WERI-Rb-1 (cell line): ENCODE results near the gene TNFRSF17.

Experiments
- DNase-seq: peaks from one replicate; pipeline ENCODE4 v3.0.0-alpha.2; 2020
- H3K27ac ChIP-seq: fragments of 250-450 bp; sonication (Bioruptor Pico); 2 replicates; pipeline ENCODE4 v1.5.1; 2020; ENCODE audit warnings: mild to moderate bottlenecking, moderate library complexity
- H3K27me3 ChIP-seq: fragments of 250-450 bp; sonication (Bioruptor Pico); 2 replicates; pipeline ENCODE4 v1.5.1; 2021; ENCODE audit warnings: mild to moderate bottlenecking, low read depth, moderate library complexity; ENCODE audit not compliant: insufficient read depth, severe bottlenecking
- H3K36me3 ChIP-seq: fragments of 250-450 bp; sonication (Bioruptor Pico); 2 replicates; pipeline ENCODE4 v1.5.1; 2020; ENCODE audit warnings: mild to moderate bottlenecking, moderate library complexity
- H3K4me3 ChIP-seq: 2 replicates; pipeline ENCODE4 v1.5.1; 2011; ENCODE audit warnings: low read depth, mild to moderate bottlenecking, control low read depth, low read length
- H3K9me3 ChIP-seq: fragments of 250-450 bp; sonication (Bioruptor Pico); 2 replicates; pipeline ENCODE4 v1.5.1; 2021; ENCODE audit warnings: mild to moderate bottlenecking, moderate library complexity; ENCODE audit not compliant: severe bottlenecking
- TF ChIP-seq, protein P1 (sequence below): IDR thresholded peaks from 2 replicates; pipeline ENCODE4 v1.5.1; 2011; ENCODE audit warnings: low read depth, mild to moderate bottlenecking, control low read depth, inconsistent platforms, low read length

The TNFRSF17 gene

DNA sequence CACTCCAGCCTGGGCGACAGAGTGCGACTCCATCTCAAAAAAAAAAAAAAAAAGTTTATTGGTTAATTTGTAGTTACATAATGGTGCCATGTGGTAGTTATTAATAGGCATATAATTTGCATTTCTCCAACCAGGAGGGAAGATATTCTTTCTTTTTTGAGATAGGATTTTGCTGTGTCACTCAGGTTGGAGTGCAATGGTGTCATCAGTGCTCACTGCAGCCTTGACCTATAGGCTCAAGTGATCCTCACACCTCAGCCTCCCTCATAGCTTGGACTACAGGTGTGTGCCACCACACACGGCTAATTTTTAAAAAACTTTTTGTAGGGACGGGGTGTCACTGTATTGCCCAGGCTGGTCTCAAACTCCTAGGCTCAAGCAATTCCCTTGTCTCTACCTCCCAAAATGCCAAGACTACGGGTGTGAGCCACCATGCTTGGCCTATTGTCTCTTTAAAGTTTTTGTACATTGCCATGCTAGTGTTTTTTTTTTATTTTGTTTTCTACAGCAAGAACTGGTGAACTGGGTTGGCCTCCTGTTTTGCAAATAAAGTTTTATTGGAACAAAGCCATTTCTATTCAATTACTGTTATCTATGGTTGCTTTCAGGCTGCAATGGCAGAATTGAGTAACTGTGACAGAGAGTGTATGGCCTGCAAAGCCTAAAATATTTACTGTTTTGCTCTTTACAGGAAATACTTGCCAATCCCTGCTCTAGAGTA, 23.4 kb downstream of the TNFRSF17 start:
- TF ChIP-seq, protein P1, sequence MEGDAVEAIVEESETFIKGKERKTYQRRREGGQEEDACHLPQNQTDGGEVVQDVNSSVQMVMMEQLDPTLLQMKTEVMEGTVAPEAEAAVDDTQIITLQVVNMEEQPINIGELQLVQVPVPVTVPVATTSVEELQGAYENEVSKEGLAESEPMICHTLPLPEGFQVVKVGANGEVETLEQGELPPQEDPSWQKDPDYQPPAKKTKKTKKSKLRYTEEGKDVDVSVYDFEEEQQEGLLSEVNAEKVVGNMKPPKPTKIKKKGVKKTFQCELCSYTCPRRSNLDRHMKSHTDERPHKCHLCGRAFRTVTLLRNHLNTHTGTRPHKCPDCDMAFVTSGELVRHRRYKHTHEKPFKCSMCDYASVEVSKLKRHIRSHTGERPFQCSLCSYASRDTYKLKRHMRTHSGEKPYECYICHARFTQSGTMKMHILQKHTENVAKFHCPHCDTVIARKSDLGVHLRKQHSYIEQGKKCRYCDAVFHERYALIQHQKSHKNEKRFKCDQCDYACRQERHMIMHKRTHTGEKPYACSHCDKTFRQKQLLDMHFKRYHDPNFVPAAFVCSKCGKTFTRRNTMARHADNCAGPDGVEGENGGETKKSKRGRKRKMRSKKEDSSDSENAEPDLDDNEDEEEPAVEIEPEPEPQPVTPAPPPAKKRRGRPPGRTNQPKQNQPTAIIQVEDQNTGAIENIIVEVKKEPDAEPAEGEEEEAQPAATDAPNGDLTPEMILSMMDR, result no peak
- H3K36me3 ChIP-seq, result no peaks in the 10 kb centered on the region
- H3K9me3 ChIP-seq, result no peaks in the 10 kb centered on the region
- DNase-seq, result no peak
- H3K27ac ChIP-seq, result peak overlapping the region; percentile 46; the same call in 1 of the 2 replicates
- no peaks in the 10 kb centered on the region for H3K27me3 ChIP-seq
- H3K4me3 ChIP-seq, result no peak overlapping the region

DNA sequence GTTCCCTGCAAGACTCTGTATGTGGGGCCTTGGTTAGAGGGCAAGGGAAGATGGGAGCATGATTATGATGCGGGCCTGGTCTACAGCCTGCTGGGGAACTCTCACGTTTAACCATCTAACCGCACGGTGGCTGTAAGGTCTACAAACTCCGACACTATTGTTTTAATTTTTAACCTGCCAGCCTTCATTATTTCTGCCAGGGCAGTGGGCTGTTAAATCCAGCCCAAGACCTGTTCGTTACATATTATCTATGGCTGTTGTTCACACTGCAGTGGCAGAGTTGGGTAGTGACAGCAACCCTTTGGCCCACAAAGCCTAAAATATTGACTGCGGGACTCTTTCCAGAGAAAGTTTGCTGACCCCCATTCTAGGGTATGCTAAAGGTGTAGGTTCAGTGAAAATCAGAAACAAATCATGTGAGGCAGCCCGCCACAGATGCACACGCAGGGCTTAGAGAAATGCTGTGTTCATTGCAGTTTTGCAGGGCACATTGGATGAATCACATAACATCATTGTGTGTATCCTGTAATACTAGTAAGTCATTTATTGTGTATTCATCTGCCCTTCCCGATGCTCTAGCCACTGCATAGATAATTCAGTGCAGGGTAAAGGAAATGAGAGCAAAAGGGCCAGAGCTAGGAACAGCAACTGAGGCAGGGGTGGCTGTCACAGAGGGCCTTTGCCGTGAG, 25.8 kb downstream of the TNFRSF17 start:
- H3K36me3 ChIP-seq, result no peaks in the 10 kb centered on the region
- H3K27ac ChIP-seq, result no peak overlapping the region
- no peak for DNase-seq
- H3K9me3 ChIP-seq, result no peaks in the 10 kb centered on the region
- no peaks in the 10 kb centered on the region for H3K27me3 ChIP-seq
- TF ChIP-seq, protein P1, result no peak
- H3K4me3 ChIP-seq, result no peak overlapping the region

DNA sequence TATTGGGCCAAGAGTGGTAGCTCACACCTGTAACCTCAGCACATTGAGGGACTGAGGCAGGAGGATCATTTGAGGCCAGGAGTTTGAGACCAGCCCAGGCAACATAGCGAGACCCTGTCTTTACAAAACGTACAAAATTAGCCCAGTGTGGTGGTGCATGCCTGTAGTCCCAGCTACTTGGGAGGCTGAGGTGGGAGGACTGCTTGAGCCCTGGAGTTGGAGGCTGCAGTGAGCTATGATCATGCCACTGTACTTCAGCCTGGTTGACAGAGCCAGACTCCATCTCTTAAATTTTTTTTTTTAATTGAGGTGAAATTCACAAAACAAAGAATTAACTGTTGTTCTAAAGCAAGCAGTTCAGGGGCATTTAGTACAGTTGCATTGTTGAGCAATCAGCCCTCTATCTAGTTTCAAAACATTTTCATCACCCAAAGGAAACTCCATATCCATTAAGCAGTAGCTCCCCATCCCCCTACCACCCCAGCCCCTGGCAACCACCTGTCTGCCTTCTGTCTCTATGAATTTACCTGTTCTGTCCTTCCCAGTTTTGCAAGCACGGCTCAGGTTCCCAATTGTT, 27.1 kb downstream of the TNFRSF17 start:
- H3K9me3 ChIP-seq, result no peaks in the 10 kb centered on the region
- no peak overlapping the region for H3K4me3 ChIP-seq
- no peak for DNase-seq
- TF ChIP-seq, protein P1, result no peak
- H3K36me3 ChIP-seq, result no peaks in the 10 kb centered on the region
- H3K27me3 ChIP-seq, result no peaks in the 10 kb centered on the region
- H3K27ac ChIP-seq, result no peak overlapping the region

DNA sequence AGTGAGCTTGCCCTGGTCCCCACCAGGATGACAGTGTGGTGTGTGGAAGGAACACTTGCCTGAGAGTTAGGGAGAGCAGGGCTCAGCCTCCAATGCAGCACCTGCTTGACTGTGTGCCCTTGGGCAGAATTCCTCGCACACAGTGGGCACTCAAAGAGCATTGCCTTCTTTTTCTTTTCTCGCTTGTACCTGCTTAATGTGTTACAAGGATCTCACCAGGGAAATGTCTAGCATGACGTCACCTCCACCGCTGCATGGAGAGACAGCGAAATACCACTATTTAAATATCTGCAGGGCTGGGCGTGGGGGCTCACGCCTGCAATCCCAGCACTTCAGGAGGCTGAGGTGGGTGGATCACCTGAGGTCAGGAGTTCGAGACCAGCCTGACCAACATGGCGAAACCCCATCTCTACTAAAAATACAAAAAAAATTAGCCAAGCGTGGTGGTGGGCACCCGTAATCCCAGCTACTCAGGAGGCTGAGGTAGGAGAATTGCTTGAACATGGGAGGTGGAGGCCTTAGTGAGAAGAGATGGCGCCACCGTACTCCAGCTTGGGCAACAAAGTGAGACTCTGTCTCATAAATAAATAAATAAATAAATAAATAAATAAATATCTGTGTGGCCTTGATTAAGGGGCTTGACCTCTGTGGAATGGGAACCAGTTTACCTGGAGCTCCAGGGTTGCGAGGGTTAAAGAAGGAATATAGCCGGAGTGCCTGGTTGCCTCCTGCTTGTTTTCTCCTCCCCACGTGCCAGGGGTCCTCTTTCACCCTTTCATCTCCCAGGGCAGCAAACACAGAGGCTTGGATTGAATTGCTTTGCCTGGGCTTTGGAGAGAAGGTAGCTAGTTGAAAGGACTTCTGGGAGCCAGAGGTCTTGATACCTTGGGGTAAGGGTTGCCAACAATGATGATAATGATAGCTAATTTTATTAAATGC, 27.8 kb downstream of the TNFRSF17 start:
- Histone ChIP-seq H3K9me3 (no peaks in the 10 kb centered on the region), H3K27me3 (no peaks in the 10 kb centered on the region), H3K36me3 (no peaks in the 10 kb centered on the region), H3K27ac (no peak overlapping the region), H3K4me3 (no peak overlapping the region)
- DNase-seq, result no peak
- TF ChIP-seq, protein P1, result no peak
